Thyroid gland (tissue), 4 donors: Measurements from ENCODE around the gene F2R. TPM values are rescaled to one million over a fixed set of nuclear protein-coding genes. Genes with fewer than 3 reads are reported as not detected.

ENCODE experiments used
- DNase-seq, 2 donors: peaks; one replicate each; pipeline ENCODE4 v3.0.0-alpha.2; 2019
- H3K27ac ChIP-seq, 3 donors: fragments of 200-600 bp; sonication (generic); 1 replicate in 2 of 3; 2 replicates in 1 of 3; pipeline ENCODE4 v1.5.1; 2016 to 2019; ENCODE audit warnings: mild to moderate bottlenecking in 1 of 3, moderate library complexity in 1 of 3
- H3K27me3 ChIP-seq: fragments of 200-600 bp; sonication (generic); one replicate; pipeline ENCODE4 v1.5.1; 2019
- H3K36me3 ChIP-seq, 2 donors: fragments of 200-600 bp; sonication (generic); one replicate each; pipeline ENCODE4 v1.5.1; 2016 to 2019
- H3K4me1 ChIP-seq, 2 donors: fragments of 200-600 bp; sonication (generic); one replicate each; pipeline ENCODE4 v1.5.1; 2017 to 2019
- H3K4me3 ChIP-seq, 3 donors: fragments of 200-600 bp; sonication (generic); replicated peaks in 1 of 3; 1 replicate in 2 of 3; 2 replicates in 1 of 3; pipeline ENCODE4 v1.5.1; 2016; ENCODE audit warnings: mild to moderate bottlenecking in 1 of 3
- H3K9me3 ChIP-seq: fragments of 200-600 bp; sonication (generic); one replicate; pipeline ENCODE4 v1.5.1; 2017
- CTCF ChIP-seq, 6 experiments: fragments of 200-600 bp in 3 of 6; fragments of 450-650 bp in 3 of 6; sonication (generic) in 3 of 6; IDR thresholded peaks; one replicate each; pipeline ENCODE4 v1.5.1; 2016 to 2019; ENCODE audit warnings: antibody characterized with exemption in 6 of 6, mild to moderate bottlenecking in 2 of 6, inconsistent platforms in 1 of 6, moderate library complexity in 1 of 6
- POLR2A ChIP-seq, 2 donors: fragments of 450-650 bp; IDR thresholded peaks; one replicate each; pipeline ENCODE4 v1.6.1; 2017; ENCODE audit warnings: antibody characterized with exemption in 2 of 2, mild to moderate bottlenecking in 2 of 2, moderate library complexity in 1 of 2
- WGBS, 2 donors: methylation state at CpG; one replicate each; pipeline ENCODE4 v1.1.5; 2017; 5-methylcytosine and 5-hydroxymethylcytosine counted together
- intact Hi-C: fragments of 100-400 bp; cut with DNase I; formaldehyde crosslinking; loops from one replicate; pipeline ENCODE4 v1.15.1; 2023
- total RNA-seq, 4 donors: library from RNA; depleted of rRNA; stranded (reverse); fragments of >200 nt; gene quantifications; one replicate each; pipeline ENCODE4 v1.2.3, GENCODE V29; 2016

F2R gene
- total RNA-seq, 4 donors from 2014 or later: 5.7 to 27.9 (median 8.8) TPM

DNA sequence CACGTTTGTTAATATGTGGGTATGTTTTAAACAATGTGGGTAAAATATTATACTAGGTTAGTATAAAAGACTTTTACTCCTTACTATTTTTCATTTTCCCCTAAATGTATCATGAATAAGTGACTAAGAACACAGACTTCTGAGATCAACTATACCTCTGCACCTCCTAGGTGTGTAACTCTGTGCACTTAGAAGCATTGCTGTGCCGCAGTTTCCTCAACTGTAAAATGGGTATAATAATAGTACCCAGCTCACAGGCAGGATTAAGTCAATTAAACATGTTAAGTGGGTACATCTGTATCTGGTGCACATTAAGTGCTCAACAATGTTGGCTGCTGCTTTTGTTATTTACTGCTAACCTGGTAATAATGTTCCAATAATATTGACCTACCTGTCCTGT lies 21.6 kb upstream of the F2R start:
- no peaks in the 10 kb centered on the region for H3K36me3 ChIP-seq
- TF ChIP-seq CTCF (IDR thresholded peaks at IDR 0.05) (no peak), POLR2A (IDR thresholded peaks at IDR 0.05) (no peak)
- H3K27me3 ChIP-seq: no peaks in the 10 kb centered on the region
- intact Hi-C loops: no loop called here
- peaks cover 5 to 6% of the 10 kb centered on the region in 2 donors for H3K4me1 ChIP-seq
- H3K27ac ChIP-seq: no peak overlapping the region
- H3K4me3 ChIP-seq: no peak overlapping the region
- DNase-seq: no peak
- 76 to 98% methylated on average over 2 of the region's 2 CpGs for WGBS, 2 donors
- no peaks in the 10 kb centered on the region for H3K9me3 ChIP-seq

DNA sequence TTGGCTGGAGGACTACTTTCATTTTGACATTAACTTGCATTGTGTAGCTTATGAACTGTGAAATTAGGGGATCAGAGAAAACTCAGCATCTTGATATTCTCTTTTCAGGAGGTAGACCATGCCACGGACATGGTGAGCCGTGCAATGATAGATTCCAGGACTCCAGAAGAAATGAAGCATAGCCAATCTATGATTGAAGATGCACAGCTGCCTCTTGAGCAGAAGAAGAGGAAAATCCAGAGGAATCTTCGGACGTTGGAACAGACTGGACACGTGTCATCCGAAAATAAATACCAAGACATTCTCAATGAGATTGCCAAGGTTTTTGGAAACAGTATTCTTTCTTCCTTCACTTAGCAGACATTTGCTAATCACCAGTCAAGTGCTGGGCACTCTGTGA lies 20.6 kb upstream of the F2R start:
- Histone ChIP-seq H3K27me3 (no peaks in the 10 kb centered on the region), H3K9me3 (no peaks in the 10 kb centered on the region), H3K4me1 (peaks cover 5 to 6% of the 10 kb centered on the region in 2 donors), H3K36me3 (no peaks in the 10 kb centered on the region), H3K4me3 (no peak overlapping the region), H3K27ac (no peak overlapping the region)
- no peak for TF ChIP-seq POLR2A (IDR thresholded peaks at IDR 0.05)
- WGBS, 2 donors: 94 to 95% methylated on average over 6 of the region's 6 CpGs
- DNase-seq: no peak
- intact Hi-C loops: no loop called here

DNA sequence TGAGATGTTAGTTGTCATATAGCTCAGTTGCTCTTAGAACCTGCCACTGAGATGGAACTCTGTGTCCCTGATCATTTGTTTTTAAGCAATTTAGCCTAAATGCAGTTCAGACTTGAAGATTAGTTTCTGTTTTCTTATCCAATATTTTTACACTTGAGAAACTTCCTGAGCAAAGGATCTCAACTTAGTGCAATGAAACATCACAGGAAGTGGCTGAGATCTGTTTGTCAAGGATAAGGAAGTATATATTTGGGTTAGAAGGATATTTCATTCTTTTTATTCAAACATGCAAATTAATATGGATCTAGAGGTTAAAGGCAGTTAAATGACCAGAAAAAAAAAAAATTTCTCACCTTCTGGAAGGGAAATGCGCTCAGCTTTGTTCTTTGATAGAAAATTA lies 19.7 kb upstream of the F2R start:
- no peak for DNase-seq
- Histone ChIP-seq H3K36me3 (peaks cover 0 to under 1% of the 10 kb centered on the region in 2 donors), H3K27me3 (no peaks in the 10 kb centered on the region), H3K4me3 (no peak overlapping the region), H3K4me1 (peaks cover 0 to 6% of the 10 kb centered on the region in 2 donors), H3K9me3 (no peaks in the 10 kb centered on the region), H3K27ac (no peak overlapping the region)
- WGBS, 2 donors: 92% methylated on average over 1 of the region's 1 CpG
- intact Hi-C loops: no loop called here
- TF ChIP-seq POLR2A (IDR thresholded peaks at IDR 0.05) (no peak), CTCF (IDR thresholded peaks at IDR 0.05) (no peak)

- Histone ChIP-seq H3K27ac (no peak overlapping the region), H3K4me3 (no peak overlapping the region), H3K36me3 (peaks cover 0 to 2% of the 10 kb centered on the region in 2 donors), H3K4me1 (peaks cover 0 to 6% of the 10 kb centered on the region in 2 donors), H3K9me3 (no peaks in the 10 kb centered on the region), H3K27me3 (no peaks in the 10 kb centered on the region)
- intact Hi-C loops: no loop called here
- no peak for TF ChIP-seq CTCF (IDR thresholded peaks at IDR 0.05)
- TF ChIP-seq POLR2A (IDR thresholded peaks at IDR 0.05): no peak
- 94 to 97% methylated on average over 5 of the region's 5 CpGs for WGBS, 2 donors
- DNase-seq: no peak
Observed at GRCh38 chr5:76697670-76698069, 18.3 kb upstream of the F2R start.

GRCh38 chr5:76700571-76700970 lies 15.4 kb upstream of the F2R start:
- 93 to 94% methylated on average over 2 of the region's 2 CpGs for WGBS, 2 donors
- H3K27ac ChIP-seq: no peak overlapping the region
- no peaks in the 10 kb centered on the region for H3K9me3 ChIP-seq
- TF ChIP-seq POLR2A (IDR thresholded peaks at IDR 0.05) (no peak), CTCF (IDR thresholded peaks at IDR 0.05) (no peak)
- H3K36me3 ChIP-seq: peaks cover 0 to 2% of the 10 kb centered on the region in 2 donors
- no peak overlapping the region for H3K4me3 ChIP-seq
- peaks cover 0 to 6% of the 10 kb centered on the region in 2 donors for H3K4me1 ChIP-seq
- no peaks in the 10 kb centered on the region for H3K27me3 ChIP-seq
- intact Hi-C loops: no loop called here
- no peak for DNase-seq

- no peak overlapping the region for H3K27ac ChIP-seq
- H3K9me3 ChIP-seq: no peaks in the 10 kb centered on the region
- DNase-seq: no peak
- peaks cover 0 to 2% of the 10 kb centered on the region in 2 donors for H3K36me3 ChIP-seq
- no peak for TF ChIP-seq POLR2A (IDR thresholded peaks at IDR 0.05)
- no peak for TF ChIP-seq CTCF (IDR thresholded peaks at IDR 0.05)
- intact Hi-C loops: no loop called here
- no peak overlapping the region for H3K4me3 ChIP-seq
- H3K27me3 ChIP-seq: no peaks in the 10 kb centered on the region
- H3K4me1 ChIP-seq: peaks cover 0 to 1% of the 10 kb centered on the region in 2 donors
- WGBS, 2 donors: 54 to 59% methylated on average over 2 of the region's 2 CpGs
Observed at GRCh38 chr5:76701298-76701697, 14.6 kb upstream of the F2R start.
